Prostate gland (tissue), 2 donors: ENCODE data around the gene PDE9A.

Experiments
- CTCF ChIP-seq, 4 experiments: fragments of 200-600 bp in 2 of 4; fragments of 450-650 bp in 2 of 4; sonication (generic) in 2 of 4; IDR thresholded peaks; 1 replicate in 3 of 4; 2 replicates in 1 of 4; pipeline ENCODE4 v1.5.1; 2016 to 2019; ENCODE audit warnings: antibody characterized with exemption in 4 of 4, mild to moderate bottlenecking in 2 of 4, moderate library complexity in 2 of 4
- POLR2A ChIP-seq: fragments of 450-650 bp; IDR thresholded peaks from one replicate; pipeline ENCODE4 v1.6.1; 2016; ENCODE audit warnings: antibody characterized with exemption, mild to moderate bottlenecking
- POLR2AphosphoS5 ChIP-seq: sonication (generic); formaldehyde crosslinking; IDR thresholded peaks from one replicate; pipeline ENCODE4 v1.6.1; 2017; ENCODE audit warnings: antibody characterized with exemption

GRCh38 chr21:42745511-42746239 is 92.3 kb downstream of the PDE9A start:
- TF ChIP-seq CTCF (IDR thresholded peaks at IDR 0.05) (no peak), POLR2A (no peak), POLR2AphosphoS5 (no peak)
